Lung (tissue), 12 donors: ENCODE results near the gene PTPRD. TPM values are rescaled to one million over a fixed set of nuclear protein-coding genes. Genes with fewer than 3 reads are reported as not detected.

ENCODE experiments used
- ATAC-seq: fragments of 200-7000 bp; cut with Tn5 transposase; one replicate; pipeline ENCODE4 v1.9.1; 2020; ENCODE audit warnings: moderate number of reproducible peaks; ENCODE audit not compliant: insufficient read depth, low FRiP score
- DNase-seq, 3 donors: peaks; one replicate each; pipeline ENCODE4 v3.0.0-alpha.2; 2013 to 2017
- H3K27ac ChIP-seq, 2 donors: one replicate each; pipeline ENCODE4 v1.5.1; 2013; ENCODE audit warnings: mild to moderate bottlenecking in 2 of 2, moderate library complexity in 2 of 2, control low read depth in 1 of 2, inconsistent platforms in 1 of 2, low read depth in 1 of 2, low read length in 1 of 2
- H3K27me3 ChIP-seq, 3 donors: one replicate each; pipeline ENCODE4 v1.5.1; 2013; ENCODE audit warnings: low read length in 2 of 3; ENCODE audit not compliant: control insufficient read depth in 3 of 3, insufficient read depth in 3 of 3
- H3K36me3 ChIP-seq, 4 donors: one replicate each; pipeline ENCODE4 v1.5.1; 2013; ENCODE audit warnings: low read length in 4 of 4, mild to moderate bottlenecking in 1 of 4, moderate library complexity in 1 of 4; ENCODE audit not compliant: control insufficient read depth in 4 of 4, insufficient read depth in 4 of 4
- H3K4me1 ChIP-seq, 5 donors: one replicate each; pipeline ENCODE4 v1.5.1; 2013; ENCODE audit warnings: low read length in 5 of 5, mild to moderate bottlenecking in 2 of 5, moderate library complexity in 1 of 5; ENCODE audit not compliant: control insufficient read depth in 5 of 5, insufficient read depth in 5 of 5
- H3K4me3 ChIP-seq: one replicate; pipeline ENCODE4 v1.5.1; 2013; ENCODE audit warnings: mild to moderate bottlenecking, control low read depth, moderate library complexity
- H3K9ac ChIP-seq, 2 donors: one replicate each; pipeline ENCODE4 v1.5.1; 2013; ENCODE audit warnings: low read length in 2 of 2, control low read depth in 1 of 2; ENCODE audit not compliant: insufficient read depth in 1 of 2
- H3K9me3 ChIP-seq, 4 donors: one replicate each; pipeline ENCODE4 v1.5.1; 2013; ENCODE audit warnings: low read length in 3 of 4, mild to moderate bottlenecking in 1 of 4, moderate library complexity in 1 of 4; ENCODE audit not compliant: control insufficient read depth in 4 of 4, insufficient read depth in 3 of 4
- CTCF ChIP-seq: IDR thresholded peaks from 2 replicates; pipeline ENCODE4 v1.5.1; 2012; ENCODE audit warnings: mild to moderate bottlenecking; ENCODE audit errors: control extremely low read depth, extremely low read depth
- WGBS, 2 donors: extraction: QIAGEN DNeasy Blood & Tissue Kit; methylation state at CpG; one replicate each; pipeline ENCODE4 v1.1.7; 2013; 5-methylcytosine and 5-hydroxymethylcytosine counted together
- polyA plus RNA-seq, 2 donors: library from polyadenylated mRNA; stranded (reverse); fragments of 200-250 nt; gene quantifications; one replicate each; pipeline ENCODE4 v1.2.1, GENCODE V29; 2013
- total RNA-seq, 2 donors: library from RNA; depleted of rRNA in 1 of 2; stranded (reverse); fragments of >200 nt in 1 of 2; gene quantifications; one replicate each; pipeline ENCODE4 v1.2.1, GENCODE V29; 2014 to 2021
- donor health status: control.
- donor health status: control.
- donor health status: Bipolar disorder and iron deficiency.
- donor health status: healthy.
- donor health status: DM: yes; HTN: yes; CAD: no.

The PTPRD gene
- total and polyA plus RNA-seq, 4 donors = 1.9 to 145 (median 13.7) TPM

- Histone ChIP-seq H3K27ac (no peak overlapping the region), H3K9ac (no peak overlapping the region), H3K27me3 (no peaks in the 10 kb centered on the region), H3K4me3 (no peak overlapping the region), H3K9me3 (no peaks in the 10 kb centered on the region), H3K4me1 (peaks cover 0 to 3% (median 0%) of the 10 kb centered on the region in 5 donors), H3K36me3 (no peaks in the 10 kb centered on the region)
- no peak for DNase-seq
- ATAC-seq = no peak
- WGBS, 2 donors = 91 to 93% methylated on average over 5 of the region's 5 CpGs
- TF ChIP-seq CTCF = no peak
These were observed 2073.1 kb downstream of the PTPRD start for GRCh38 chr9:8539681-8540197.

- Histone ChIP-seq H3K9ac (no peak overlapping the region), H3K36me3 (no peaks in the 10 kb centered on the region), H3K9me3 (no peaks in the 10 kb centered on the region), H3K4me3 (no peak overlapping the region), H3K27me3 (no peaks in the 10 kb centered on the region), H3K4me1 (no peaks in the 10 kb centered on the region), H3K27ac (no peak overlapping the region)
- ATAC-seq (no peak), DNase-seq (no peak)
- no peak for TF ChIP-seq CTCF
- WGBS, 2 donors = 96 to 97% methylated on average over 2 of the region's 2 CpGs
These were observed 2076.0 kb downstream of the PTPRD start for GRCh38 chr9:8536845-8537244.

GRCh38 chr9:8534828-8535227, 2078.0 kb downstream of the PTPRD start:
- Histone ChIP-seq H3K4me3 (no peak overlapping the region), H3K9ac (no peak overlapping the region), H3K36me3 (no peaks in the 10 kb centered on the region), H3K27me3 (no peaks in the 10 kb centered on the region), H3K4me1 (no peaks in the 10 kb centered on the region), H3K9me3 (no peaks in the 10 kb centered on the region), H3K27ac (no peak overlapping the region)
- DNase-seq (no peak), ATAC-seq (no peak)
- WGBS, 2 donors = 82 to 90% methylated on average over 1 of the region's 1 CpG
- TF ChIP-seq CTCF = no peak

GRCh38 chr9:8533681-8534080, 2079.1 kb downstream of the PTPRD start:
- Histone ChIP-seq H3K9ac (no peak overlapping the region), H3K27me3 (no peaks in the 10 kb centered on the region), H3K36me3 (no peaks in the 10 kb centered on the region), H3K9me3 (no peaks in the 10 kb centered on the region), H3K4me1 (no peaks in the 10 kb centered on the region), H3K27ac (no peak overlapping the region), H3K4me3 (no peak overlapping the region)
- 78 to 86% methylated on average over 3 of the region's 3 CpGs for WGBS, 2 donors
- no peak for TF ChIP-seq CTCF
- DNase-seq (no peak), ATAC-seq (no peak)
